ENCODE results near the gene PLOD2. TPM values are rescaled to one million over a fixed set of nuclear protein-coding genes. Genes with fewer than 3 reads are reported as not detected.

The PLOD2 gene
- total RNA-seq, 1 experiment from 2014 or later, result 158 TPM

DNA sequence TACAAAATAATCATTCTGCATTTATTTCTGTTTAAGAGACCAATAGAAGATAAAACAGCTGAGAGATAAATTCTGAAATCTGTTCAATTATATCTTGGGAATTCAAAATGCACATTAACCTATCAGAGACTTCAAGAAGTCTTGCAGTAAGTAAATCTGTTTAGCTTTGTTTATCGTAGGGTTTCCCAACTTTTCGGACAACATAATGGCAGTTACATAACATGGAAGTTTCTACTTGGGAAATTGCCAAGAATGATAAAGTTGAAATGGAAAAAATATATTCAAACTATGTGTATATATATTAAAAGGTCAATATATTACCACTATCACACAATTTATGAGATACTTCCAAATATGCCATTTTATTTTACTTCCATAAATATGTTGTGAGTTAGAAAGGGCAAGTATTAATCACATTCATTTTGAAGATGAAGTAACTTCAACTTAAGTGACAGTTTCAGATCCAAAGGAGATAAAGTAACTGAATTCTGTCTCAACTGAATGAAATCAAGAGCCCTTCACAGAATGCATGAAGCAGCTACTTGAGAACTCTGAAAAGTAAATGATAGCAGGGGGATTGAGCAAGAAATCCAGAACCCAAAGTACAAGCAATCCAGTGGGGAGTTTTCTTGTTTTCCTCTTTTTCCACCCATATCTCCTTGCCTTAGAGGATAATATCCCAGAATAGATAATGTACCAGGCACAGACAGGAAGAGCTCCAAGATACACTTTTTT is 108.8 kb downstream of the PLOD2 start:
- H3K4me1 ChIP-seq (ENCODE audit: control insufficient read depth, insufficient read depth, low read length), result peaks cover 3% of the 10 kb centered on the region; the same call in 1 of the 2 replicates
- H3K27me3 ChIP-seq (ENCODE audit: control insufficient read depth, insufficient read depth, low read length), result no peaks in the 10 kb centered on the region
- intact Hi-C loops (cut with micrococcal nuclease; ENCODE audit: unreplicated experiment), result no loop called here
- DNase-seq (ENCODE audit: low read depth, low spot score) (no peak), ATAC-seq (no peak)
- no peaks in the 10 kb centered on the region for H3K36me3 ChIP-seq (ENCODE audit: control insufficient read depth, insufficient read depth, low read length)
- TF ChIP-seq, protein P1, sequence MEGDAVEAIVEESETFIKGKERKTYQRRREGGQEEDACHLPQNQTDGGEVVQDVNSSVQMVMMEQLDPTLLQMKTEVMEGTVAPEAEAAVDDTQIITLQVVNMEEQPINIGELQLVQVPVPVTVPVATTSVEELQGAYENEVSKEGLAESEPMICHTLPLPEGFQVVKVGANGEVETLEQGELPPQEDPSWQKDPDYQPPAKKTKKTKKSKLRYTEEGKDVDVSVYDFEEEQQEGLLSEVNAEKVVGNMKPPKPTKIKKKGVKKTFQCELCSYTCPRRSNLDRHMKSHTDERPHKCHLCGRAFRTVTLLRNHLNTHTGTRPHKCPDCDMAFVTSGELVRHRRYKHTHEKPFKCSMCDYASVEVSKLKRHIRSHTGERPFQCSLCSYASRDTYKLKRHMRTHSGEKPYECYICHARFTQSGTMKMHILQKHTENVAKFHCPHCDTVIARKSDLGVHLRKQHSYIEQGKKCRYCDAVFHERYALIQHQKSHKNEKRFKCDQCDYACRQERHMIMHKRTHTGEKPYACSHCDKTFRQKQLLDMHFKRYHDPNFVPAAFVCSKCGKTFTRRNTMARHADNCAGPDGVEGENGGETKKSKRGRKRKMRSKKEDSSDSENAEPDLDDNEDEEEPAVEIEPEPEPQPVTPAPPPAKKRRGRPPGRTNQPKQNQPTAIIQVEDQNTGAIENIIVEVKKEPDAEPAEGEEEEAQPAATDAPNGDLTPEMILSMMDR (IDR thresholded peaks at IDR 0.05), result no peak
- TF ChIP-seq SIN3A (IDR thresholded peaks at IDR 0.05; ENCODE audit: borderline replicate concordance, insufficient read depth, low read depth, low read length) (no peak), POLR2AphosphoS5 (IDR thresholded peaks at IDR 0.05; ENCODE audit: low read depth, low read length) (no peak), TCF7L2 (IDR thresholded peaks at IDR 0.05; ENCODE audit: low read depth, low read length) (no peak)
- in situ Hi-C loops (cut with HindIII; ENCODE audit: low pct_unique_long_range_greater_than_20kb, low sequenced_read_pairs), result no loop called here
- ChIA-PET CTCF (no interaction called here), POLR2A (no interaction called here)
- no peaks in the 10 kb centered on the region for H3K9me3 ChIP-seq (ENCODE audit: control insufficient read depth, insufficient read depth, low read depth, low read length)
- H3K27ac ChIP-seq (ENCODE audit: low read length), result no peak overlapping the region
- H3K4me3 ChIP-seq (ENCODE audit: low read depth in 2 of 2, low read length in 2 of 2), result no peak overlapping the region
- BruUV-seq (replicated peaks), result no TSS peak

DNA sequence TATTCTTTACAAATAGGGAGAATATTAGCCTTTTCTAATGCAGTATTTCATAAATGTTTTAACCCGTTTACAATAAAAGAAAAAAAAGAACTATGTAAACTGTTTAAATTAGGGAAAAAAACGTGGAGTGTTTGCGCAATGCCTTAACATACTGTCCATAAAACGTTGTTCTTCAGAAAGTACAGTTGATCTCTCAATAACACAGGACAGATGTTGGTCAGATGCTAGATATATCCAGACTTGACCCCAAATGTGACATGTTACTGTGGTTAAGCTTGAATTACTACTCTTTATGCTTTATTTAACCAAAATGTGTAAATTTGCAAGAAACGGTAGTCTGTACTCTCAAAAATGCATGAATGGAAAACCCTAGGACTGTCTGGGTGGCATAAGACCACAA is 110.3 kb downstream of the PLOD2 start:
- ChIA-PET POLR2A (no interaction called here), CTCF (no interaction called here)
- TF ChIP-seq SIN3A (IDR thresholded peaks at IDR 0.05; ENCODE audit: borderline replicate concordance, insufficient read depth, low read depth, low read length) (no peak), POLR2AphosphoS5 (IDR thresholded peaks at IDR 0.05; ENCODE audit: low read depth, low read length) (no peak)
- TF ChIP-seq, protein P1 (IDR thresholded peaks at IDR 0.05), result no peak
- Histone ChIP-seq H3K27ac (ENCODE audit: low read length) (no peak overlapping the region), H3K36me3 (ENCODE audit: control insufficient read depth, insufficient read depth, low read length) (no peaks in the 10 kb centered on the region), H3K9me3 (ENCODE audit: control insufficient read depth, insufficient read depth, low read depth, low read length) (no peaks in the 10 kb centered on the region), H3K4me1 (ENCODE audit: control insufficient read depth, insufficient read depth, low read length) (peaks cover 3% of the 10 kb centered on the region; the same call in 1 of the 2 replicates), H3K27me3 (ENCODE audit: control insufficient read depth, insufficient read depth, low read length) (no peaks in the 10 kb centered on the region), H3K4me3 (ENCODE audit: low read depth in 2 of 2, low read length in 2 of 2) (no peak overlapping the region)
- ATAC-seq, result no peak
- no peak for DNase-seq (ENCODE audit: low read depth, low spot score)
- intact Hi-C loops (cut with micrococcal nuclease; ENCODE audit: unreplicated experiment) (no loop called here), in situ Hi-C loops (cut with HindIII; ENCODE audit: low pct_unique_long_range_greater_than_20kb, low sequenced_read_pairs) (no loop called here)
- no TSS peak for BruUV-seq (replicated peaks)

GRCh38 chr3:146047485-146047884 is 113.5 kb downstream of the PLOD2 start:
- intact Hi-C loops (cut with micrococcal nuclease; ENCODE audit: unreplicated experiment), result no loop called here
- in situ Hi-C loops (cut with HindIII; ENCODE audit: low pct_unique_long_range_greater_than_20kb, low sequenced_read_pairs), result no loop called here
- no peaks in the 10 kb centered on the region for H3K36me3 ChIP-seq (ENCODE audit: control insufficient read depth, insufficient read depth, low read length)
- no peak overlapping the region for H3K4me3 ChIP-seq (ENCODE audit: low read depth in 2 of 2, low read length in 2 of 2)
- no peaks in the 10 kb centered on the region for H3K27me3 ChIP-seq (ENCODE audit: control insufficient read depth, insufficient read depth, low read length)
- POLR2A ChIA-PET, result no interaction called here
- H3K9me3 ChIP-seq (ENCODE audit: control insufficient read depth, insufficient read depth, low read depth, low read length), result no peaks in the 10 kb centered on the region
- DNase-seq (ENCODE audit: low read depth, low spot score) (no peak), ATAC-seq (no peak)
- no peaks in the 10 kb centered on the region; the same call in 1 of the 2 replicates for H3K4me1 ChIP-seq (ENCODE audit: control insufficient read depth, insufficient read depth, low read length)
- no peak overlapping the region for H3K27ac ChIP-seq (ENCODE audit: low read length)
- BruUV-seq (replicated peaks), result no TSS peak
- TF ChIP-seq POLR2AphosphoS5 (IDR thresholded peaks at IDR 0.05; ENCODE audit: low read depth, low read length) (no peak), TCF7L2 (IDR thresholded peaks at IDR 0.05; ENCODE audit: low read depth, low read length) (no peak), SIN3A (IDR thresholded peaks at IDR 0.05; ENCODE audit: borderline replicate concordance, insufficient read depth, low read depth, low read length) (no peak)
- TF ChIP-seq, protein P1 (IDR thresholded peaks at IDR 0.05), result no peak
- TF ChIP-seq, protein P2, sequence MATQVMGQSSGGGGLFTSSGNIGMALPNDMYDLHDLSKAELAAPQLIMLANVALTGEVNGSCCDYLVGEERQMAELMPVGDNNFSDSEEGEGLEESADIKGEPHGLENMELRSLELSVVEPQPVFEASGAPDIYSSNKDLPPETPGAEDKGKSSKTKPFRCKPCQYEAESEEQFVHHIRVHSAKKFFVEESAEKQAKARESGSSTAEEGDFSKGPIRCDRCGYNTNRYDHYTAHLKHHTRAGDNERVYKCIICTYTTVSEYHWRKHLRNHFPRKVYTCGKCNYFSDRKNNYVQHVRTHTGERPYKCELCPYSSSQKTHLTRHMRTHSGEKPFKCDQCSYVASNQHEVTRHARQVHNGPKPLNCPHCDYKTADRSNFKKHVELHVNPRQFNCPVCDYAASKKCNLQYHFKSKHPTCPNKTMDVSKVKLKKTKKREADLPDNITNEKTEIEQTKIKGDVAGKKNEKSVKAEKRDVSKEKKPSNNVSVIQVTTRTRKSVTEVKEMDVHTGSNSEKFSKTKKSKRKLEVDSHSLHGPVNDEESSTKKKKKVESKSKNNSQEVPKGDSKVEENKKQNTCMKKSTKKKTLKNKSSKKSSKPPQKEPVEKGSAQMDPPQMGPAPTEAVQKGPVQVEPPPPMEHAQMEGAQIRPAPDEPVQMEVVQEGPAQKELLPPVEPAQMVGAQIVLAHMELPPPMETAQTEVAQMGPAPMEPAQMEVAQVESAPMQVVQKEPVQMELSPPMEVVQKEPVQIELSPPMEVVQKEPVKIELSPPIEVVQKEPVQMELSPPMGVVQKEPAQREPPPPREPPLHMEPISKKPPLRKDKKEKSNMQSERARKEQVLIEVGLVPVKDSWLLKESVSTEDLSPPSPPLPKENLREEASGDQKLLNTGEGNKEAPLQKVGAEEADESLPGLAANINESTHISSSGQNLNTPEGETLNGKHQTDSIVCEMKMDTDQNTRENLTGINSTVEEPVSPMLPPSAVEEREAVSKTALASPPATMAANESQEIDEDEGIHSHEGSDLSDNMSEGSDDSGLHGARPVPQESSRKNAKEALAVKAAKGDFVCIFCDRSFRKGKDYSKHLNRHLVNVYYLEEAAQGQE (IDR thresholded peaks at IDR 0.05; ENCODE audit: insufficient read depth in 1 of 2, low read depth in 2 of 2, low read length in 1 of 2), result no peak
- CTCF ChIA-PET, result no interaction called here

All from Panc1 (cell line).